ENCODE measurements around the gene EIPR1.
"Not testable (repeated sequence)": the region's sequence is repeated elsewhere in the genome, so short reads cannot be mapped to it uniquely, and the experiment has no call there.

Gene EIPR1

DNA sequence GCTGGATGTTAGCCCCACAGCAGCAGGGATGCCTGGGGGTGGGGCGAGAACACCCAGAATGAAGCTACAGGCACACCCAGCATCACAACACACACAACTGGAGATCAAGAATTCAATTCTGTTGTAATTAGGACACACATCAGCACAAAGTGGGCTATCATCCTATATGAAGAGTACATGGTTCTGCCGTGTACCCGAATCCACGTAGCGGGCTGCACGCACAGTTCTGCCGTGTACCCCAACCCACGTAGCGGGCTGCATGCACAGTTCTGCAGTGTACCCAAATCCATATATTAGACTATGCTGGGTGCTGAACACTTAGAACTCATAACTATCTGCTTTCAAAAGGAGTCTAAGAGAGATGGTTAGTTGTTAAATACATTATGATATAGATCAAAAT, 86.5 kb downstream of the EIPR1 start:
- DNase-seq (ENCODE audit: low read depth in 4 of 4, low spot score in 1 of 4), result no peak

GRCh38 chr2:3290655-3291054, 87.0 kb downstream of the EIPR1 start:
- DNase-seq (ENCODE audit: low read depth in 4 of 4, low spot score in 1 of 4), result no peak

DNA sequence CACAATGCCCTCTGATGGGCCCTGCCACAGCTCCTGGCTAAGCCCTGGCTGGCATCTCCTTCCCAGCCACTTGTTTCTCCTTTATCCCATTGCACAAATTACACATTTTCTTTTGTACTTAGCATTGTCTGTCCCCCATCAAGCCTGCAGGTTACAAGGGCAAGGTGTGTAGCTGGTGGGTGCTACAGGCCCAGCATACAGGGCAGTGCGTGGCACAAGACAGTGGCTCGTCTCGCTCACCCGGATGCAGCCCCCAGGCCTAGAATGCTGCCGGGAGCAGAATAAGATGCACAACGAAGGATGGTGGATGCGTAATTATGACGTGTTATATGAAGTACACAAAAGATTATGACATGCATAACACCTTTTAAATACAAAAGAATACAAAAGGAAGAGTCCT, 87.6 kb downstream of the EIPR1 start:
- no peak for DNase-seq (ENCODE audit: low read depth in 4 of 4, low spot score in 1 of 4)

GRCh38 chr2:3289526-3289925, 88.1 kb downstream of the EIPR1 start:
- DNase-seq (ENCODE audit: low read depth in 4 of 4, low spot score in 1 of 4), result no peak

GRCh38 chr2:3289171-3289515, 88.5 kb downstream of the EIPR1 start:
- DNase-seq (ENCODE audit: low read depth in 4 of 4, low spot score in 1 of 4), result no peak

GRCh38 chr2:3288470-3289170, 89.0 kb downstream of the EIPR1 start:
- no peak for DNase-seq (ENCODE audit: low read depth in 4 of 4, low spot score in 1 of 4)

- no peak for DNase-seq (ENCODE audit: low read depth in 4 of 4, low spot score in 1 of 4)
Observed at GRCh38 chr2:3287896-3288295, 89.7 kb downstream of the EIPR1 start.

GRCh38 chr2:3286646-3287036, 91.0 kb downstream of the EIPR1 start:
- not testable (repeated sequence) for DNase-seq (ENCODE audit: low read depth in 4 of 4, low spot score in 1 of 4)

DNA sequence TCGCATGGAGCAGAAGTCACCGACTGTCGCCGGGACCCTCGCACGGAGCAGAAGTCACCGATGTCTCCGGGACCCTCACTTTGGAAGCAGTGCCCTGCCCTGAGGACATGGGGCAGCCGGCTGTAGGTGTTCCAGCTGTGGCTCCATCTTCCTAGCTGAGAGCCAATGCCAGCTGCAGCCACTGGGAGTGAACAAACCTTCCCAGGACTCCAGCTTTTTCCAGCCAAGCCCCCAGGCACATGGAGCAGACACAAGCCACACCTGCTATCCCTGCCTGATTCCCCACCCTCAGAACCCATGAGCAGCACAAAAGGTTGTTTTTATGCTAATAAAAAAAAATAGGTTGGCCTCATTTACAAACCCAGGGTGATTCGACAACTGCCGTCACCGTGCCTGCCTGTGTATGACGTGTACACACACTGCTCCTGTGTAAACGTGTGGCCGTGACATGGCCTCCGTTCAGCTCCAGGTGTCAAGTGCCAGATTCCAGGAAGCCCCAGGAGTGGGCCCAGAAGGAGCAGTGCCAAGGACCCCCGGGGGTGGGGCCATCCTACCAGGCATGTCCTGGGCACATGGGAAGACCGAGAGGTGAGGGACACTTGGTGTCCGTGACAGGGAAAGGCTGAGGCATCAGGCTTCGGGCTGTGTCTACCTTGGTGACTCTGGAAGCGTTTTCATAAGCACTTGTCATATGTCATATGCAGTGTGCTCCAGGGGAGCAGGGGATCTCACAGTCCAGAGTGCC, 91.5 kb downstream of the EIPR1 start:
- no peak for DNase-seq (ENCODE audit: low read depth in 4 of 4, low spot score in 1 of 4)

- no peak for DNase-seq (ENCODE audit: low read depth in 4 of 4, low spot score in 1 of 4)
Observed at GRCh38 chr2:3284657-3285630, 92.7 kb downstream of the EIPR1 start.

DNA sequence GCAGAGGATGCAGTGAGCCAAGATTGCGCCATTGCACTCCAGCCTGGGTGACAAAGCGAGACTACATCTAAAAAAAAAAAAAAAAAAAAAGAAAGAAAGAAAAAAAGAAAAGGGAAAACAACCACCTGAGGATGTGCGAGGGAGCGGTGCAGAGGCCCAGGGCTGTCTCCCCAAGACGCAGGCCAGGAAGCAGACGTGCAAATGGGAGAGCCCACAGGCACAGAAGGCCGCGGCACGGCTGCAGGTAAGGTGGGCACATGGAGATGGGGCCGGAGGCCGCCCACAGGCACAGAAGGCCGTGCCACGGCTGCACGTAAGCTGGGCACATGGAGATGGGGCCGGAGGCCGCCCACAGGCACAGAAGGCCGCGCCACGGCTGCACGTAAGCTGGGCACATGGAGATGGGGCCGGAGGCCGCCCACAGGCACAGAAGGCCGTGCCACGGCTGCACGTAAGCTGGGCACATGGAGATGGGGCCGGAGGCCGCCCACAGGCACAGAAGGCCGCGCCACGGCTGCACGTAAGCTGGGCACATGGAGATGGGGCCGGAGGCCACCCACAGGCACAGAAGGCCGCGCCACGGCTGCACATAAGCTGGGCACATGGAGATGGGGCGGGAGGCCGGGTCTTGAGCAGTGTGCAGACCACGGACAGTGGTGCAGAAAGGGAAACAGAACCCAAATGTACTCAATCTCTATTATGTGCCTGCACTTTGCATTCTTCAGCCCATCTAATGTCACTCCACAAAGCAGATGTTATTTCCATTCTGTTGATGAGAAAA, 93.6 kb downstream of the EIPR1 start:
- DNase-seq (ENCODE audit: low read depth in 4 of 4, low spot score in 1 of 4), result not testable (repeated sequence)

- no peak for DNase-seq (ENCODE audit: low read depth in 4 of 4, low spot score in 1 of 4)
Observed at GRCh38 chr2:3283206-3283605, 94.4 kb downstream of the EIPR1 start.

GRCh38 chr2:3282056-3282998, 95.3 kb downstream of the EIPR1 start:
- DNase-seq (ENCODE audit: low read depth in 4 of 4, low spot score in 1 of 4), result no peak

DNA sequence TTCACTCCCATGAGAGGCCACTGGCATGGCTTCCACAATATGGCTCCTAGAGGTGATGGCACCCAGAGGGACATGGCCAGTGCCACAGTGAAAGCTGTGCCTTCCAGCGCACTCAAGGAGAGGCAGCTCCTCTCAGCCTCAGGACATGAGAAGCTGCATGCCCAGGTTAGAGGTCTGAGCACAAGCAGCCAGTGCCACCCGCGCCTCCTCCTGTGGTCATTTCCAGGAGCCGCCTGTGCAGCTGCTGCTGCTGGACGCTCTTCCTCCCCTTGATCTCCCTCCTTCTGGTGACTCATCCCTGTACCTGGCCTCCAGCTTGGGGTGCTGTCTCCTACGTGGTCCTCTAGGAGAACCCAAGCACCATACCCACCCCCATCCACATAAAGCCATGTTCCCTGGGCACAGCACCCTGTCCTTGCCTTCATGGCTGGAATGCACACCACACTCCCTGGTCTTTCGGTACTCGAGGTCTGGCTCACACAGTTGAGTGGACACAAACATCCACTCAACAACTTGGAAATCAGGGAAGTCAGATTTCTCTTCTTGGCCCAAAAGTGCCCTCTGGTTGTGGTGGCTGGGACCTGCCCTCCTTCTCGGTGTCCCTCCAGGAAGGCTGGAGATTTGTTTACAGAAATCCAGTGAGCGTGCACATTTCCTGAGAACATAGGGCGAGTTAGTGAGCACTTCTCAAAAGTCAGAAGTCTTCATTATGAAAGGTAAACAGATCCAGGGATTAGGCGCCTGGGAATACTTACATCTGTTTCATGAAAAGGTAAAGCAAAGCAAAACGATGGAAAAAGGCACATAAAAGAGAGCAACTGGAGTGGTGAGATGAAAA, 96.7 kb downstream of the EIPR1 start:
- no peak for DNase-seq (ENCODE audit: low read depth in 4 of 4, low spot score in 1 of 4)

DNA sequence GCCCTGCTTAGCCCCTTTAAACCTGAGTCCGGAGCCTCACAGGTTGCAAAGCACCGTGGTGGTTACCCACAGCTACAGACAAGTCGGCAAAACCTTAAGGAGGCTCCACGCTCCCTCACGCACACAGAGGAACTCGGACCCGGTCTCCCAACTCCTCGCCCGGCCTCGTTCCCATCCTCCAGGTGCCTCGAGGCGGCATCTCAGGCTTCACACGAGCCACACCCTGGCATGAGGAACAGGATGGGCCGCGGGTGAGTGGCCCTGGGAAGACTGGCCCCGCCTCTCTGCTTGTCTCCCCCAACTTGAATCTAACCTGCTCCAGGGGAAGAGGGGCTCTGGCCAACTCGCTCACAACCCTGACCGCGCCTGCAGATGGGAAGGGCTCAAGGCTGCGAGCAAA, 97.4 kb downstream of the EIPR1 start:
- DNase-seq (ENCODE audit: low read depth in 4 of 4, low spot score in 1 of 4), result no peak

- DNase-seq (ENCODE audit: low read depth in 4 of 4, low spot score in 1 of 4), result no peak
Observed at GRCh38 chr2:3279236-3279960, 98.2 kb downstream of the EIPR1 start.

- DNase-seq (ENCODE audit: low read depth in 4 of 4, low spot score in 1 of 4), result no peak
Observed at GRCh38 chr2:3278521-3279218, 98.9 kb downstream of the EIPR1 start.

All from stimulated activated CD4-positive, alpha-beta T cell treated with anti-CD3 and anti-CD28 coated beads, Interleukin-1b, Interleukin-23, amount 100 ng/mL, for 24 hours (primary cell).